ENCODE data around the gene SYVN1.
A peak's percentile ranks its signal among the peaks of the same experiment; 100 is the strongest.

SYVN1 gene

DNA sequence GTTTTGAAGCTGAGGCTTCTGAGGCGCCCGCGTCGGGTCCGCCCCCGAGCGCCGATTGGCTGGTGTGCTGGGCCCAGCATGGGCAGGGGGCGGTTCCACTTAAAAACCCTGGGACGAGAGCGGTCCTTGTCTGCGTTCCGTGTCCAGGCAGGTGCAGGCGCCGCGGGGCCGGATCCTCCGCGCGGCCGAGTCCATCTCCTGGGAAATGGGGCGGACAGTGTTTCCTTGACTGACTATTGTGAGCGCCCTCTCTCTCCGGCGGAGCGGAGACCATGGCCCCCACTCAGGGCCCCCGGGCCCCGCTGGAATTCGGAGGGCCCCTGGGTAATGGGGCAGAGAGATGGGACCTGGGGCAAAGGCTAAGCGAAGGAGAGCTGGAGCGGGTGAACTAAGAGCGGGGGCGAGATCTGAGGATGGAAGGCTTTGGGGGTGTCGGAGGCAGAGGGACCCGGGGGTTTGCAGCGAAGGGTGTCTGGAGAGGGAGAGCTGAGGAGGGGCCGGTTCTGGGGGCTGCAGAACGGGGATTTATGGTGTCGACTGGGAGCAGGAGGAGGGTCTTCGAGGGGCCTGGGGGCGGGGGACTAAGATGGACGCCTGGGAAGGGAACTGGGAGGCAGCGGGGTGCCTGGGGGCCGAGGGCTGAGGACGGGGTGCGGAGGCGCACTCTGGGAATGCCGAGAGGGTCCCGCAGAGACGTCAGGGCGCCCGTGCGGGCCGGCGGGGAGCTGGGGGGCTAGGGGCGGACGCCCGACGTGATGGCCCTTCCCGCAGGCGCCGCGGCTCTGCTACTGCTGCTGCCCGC, 22.4 kb downstream of the SYVN1 start, which contains the start of gene TM7SF2:
Gene TM7SF2 (plus strand): TSS at position 129 of the 802 bp plus-strand sequence. CDS start 144 bp downstream, at position 273.
- FAIRE-seq: peak; percentile 95

DNA sequence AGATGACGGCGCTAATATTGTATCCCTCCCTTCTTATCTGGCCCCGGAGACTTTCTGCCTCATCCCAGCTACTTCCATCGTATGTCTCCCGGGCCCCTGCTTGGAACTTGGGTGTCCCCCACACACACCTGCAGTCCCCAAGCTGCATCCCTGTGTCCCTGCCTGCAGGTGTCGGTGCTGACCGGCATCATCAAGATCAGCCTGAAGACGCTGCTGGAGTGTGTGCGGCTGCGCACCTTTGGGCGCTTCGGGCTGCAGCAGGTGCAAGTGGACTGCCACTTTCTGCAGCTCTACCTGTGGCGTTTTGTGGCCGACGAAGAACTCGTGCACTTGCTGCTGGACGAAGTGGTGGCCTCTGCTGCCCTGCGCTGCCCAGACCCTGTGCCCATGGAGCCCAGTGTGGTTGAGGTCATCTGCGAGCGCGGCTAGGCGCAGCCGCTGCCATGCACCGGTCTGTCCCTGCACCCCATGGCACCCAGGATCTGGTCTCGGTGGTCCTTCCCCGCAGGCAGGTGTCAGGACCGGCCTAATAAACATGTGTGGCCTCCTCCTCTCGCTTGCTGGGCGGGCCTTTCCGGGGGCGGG, 23.1 kb downstream of the SYVN1 start:
- FAIRE-seq: no peak

DNA sequence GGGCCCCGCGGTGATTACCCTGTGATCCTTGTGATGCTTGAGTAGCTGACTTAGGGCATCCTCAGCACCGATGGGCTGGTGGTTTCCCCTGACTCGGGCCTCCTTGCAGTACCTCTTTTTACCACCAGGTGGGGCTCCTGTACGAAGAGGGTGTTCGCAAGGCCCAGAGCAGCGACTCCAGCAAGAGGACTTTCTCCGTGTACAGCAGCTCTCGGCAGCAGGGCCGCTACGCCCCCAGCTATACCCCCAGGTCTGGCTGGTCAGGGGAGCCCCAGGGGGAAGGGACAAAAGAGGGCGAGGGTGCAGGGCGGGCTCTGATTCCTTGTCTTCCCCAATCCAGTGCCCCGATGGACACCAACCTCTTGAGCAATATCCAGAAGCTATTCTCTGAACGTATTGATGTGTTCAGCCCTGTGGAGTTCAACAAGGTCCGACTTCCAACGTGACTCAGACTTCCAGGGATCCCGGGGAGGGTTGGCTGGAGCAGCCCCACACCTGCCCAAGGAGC, 23.9 kb downstream of the SYVN1 start:
- FAIRE-seq: peak; percentile 84

DNA sequence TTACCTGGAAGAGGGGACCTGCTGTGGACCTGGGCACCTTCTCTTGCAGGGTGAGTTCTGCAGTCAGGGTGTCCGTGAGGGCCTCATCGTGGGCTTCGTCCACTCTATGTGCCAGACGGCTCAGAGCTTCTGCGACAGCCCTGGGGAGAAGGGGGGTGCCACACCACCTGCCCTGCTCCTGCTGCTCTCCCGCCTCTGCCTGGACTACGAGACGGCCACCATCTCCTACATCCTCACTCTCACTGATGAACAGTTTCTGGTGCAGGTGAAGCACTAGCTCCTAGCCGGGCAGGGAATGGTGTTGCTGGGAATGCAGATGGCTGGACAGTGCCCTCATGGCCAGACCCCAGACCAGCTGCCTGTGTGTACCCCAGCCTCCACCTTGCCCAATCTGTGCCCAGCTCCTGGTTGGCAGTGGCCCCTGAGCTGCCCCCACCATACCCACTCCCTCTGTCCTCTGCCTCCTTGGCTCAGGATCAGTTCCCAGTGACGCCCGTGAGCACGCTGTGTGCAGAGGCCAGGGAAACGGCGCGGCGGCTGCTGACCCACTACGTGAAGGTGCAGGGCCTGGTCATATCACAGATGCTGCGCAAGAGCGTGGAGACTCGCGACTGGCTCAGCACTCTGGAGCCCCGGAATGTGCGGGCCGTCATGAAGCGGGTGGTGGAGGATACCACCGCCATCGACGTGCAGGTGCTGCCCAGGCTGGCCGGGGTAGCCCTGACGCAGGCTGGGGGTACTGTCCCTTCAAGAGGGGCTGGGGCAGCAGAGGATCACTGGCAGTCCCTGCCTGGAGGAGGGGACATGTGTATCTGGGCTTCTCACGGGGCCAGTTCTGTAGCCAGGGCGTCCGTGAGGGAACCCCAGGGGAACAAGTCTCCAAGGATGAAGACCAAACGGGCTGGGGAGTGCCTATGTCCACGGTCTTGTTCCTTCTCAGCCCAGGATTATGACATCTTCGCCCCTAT, 24.8 kb downstream of the SYVN1 start:
- no peak for FAIRE-seq

DNA sequence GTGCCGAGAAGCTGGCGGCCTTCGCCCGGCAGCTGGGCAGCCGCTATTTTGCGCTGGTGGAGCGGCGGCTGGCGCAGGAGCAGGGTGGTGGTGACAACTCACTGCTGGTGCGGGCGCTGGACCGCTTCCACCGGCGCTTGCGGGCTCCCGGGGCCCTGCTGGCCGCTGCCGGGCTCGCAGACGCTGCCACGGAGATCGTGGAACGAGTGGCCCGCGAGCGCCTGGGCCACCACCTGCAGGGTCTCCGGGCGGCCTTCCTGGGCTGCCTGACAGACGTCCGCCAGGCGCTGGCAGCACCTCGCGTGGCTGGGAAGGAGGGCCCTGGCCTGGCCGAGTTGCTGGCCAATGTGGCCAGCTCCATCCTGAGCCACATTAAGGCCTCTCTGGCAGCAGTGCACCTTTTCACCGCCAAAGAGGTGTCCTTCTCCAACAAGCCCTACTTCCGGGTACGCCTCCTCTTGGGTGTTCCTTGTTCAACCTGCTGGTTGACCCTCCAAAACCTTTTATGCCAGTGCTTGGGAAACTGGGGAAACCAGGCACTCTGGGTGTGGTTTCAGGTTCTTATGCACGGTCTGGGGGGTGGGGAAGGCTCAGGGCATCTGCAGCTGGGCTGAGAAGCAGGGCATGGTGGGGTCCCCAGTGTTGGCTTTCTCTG, 25.7 kb downstream of the SYVN1 start:
- FAIRE-seq: no peak

DNA sequence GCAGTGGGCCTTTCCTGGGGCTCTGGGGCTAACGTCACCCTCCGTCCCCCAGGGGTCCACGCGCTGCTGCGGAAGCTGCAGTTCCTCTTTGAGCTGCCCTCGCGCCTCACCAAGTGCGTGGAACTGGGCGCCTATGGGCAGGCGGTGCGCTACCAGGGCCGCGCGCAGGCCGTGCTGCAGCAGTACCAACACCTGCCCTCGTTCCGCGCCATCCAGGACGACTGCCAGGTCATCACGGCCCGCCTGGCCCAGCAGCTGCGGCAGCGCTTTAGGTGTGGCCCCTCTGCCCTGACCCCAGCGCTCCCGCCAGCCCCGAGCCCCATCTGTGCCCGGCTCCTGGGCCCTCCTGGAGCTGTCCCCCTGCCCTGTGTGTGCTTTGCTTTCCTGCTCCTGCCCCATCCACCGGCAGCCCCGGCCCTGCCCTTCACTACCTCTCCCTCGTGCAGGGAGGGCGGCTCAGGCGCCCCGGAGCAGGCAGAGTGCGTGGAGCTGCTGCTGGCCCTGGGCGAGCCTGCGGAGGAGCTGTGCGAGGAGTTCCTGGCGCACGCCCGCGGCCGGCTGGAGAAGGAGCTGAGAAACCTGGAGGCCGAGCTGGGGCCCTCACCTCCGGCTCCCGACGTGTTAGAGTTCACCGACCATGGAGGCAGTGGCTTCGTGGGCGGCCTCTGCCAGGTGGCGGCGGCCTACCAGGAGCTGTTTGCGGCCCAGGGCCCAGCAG, 26.4 kb downstream of the SYVN1 start:
- FAIRE-seq: no peak

DNA sequence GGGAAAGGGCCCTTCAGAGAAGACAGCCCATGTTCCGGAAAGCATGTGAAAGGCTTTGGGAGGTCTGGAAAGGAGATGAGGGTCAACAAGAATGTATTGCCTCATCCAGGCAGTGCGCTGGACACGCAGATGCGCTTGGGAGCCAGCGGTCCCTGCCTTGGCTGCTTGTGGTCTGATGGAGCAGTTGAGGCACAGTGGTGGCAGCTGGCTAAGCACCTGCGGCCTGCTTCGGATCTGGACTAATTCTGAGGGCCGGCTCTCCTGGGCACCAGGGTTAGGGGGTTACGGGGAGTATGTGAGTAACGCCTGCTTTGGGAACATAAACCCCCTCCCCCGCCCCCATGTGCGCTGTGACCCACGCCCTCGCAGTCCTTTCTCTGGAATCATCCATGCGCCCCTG, 27.2 kb downstream of the SYVN1 start:
- FAIRE-seq: no peak

DNA sequence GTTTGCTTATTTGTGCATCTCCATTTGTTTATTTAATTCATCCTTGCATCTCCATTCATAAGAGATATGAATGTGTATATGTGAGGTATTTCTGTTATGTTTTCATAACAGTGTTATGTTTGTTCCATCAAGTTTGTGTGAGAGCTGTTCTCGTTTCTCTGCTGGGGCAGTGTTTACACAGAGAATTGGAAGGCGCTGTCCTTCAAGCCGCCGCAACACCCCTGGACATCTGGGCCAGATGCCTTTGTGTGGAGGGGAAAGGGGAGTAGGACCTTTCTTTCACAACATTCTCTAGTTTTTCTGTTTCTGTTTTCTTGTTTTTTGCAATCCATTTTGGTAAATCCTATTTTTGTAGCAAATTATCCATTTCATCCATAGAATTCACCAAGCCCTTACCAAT, 29.7 kb downstream of the SYVN1 start:
- no peak for FAIRE-seq

DNA sequence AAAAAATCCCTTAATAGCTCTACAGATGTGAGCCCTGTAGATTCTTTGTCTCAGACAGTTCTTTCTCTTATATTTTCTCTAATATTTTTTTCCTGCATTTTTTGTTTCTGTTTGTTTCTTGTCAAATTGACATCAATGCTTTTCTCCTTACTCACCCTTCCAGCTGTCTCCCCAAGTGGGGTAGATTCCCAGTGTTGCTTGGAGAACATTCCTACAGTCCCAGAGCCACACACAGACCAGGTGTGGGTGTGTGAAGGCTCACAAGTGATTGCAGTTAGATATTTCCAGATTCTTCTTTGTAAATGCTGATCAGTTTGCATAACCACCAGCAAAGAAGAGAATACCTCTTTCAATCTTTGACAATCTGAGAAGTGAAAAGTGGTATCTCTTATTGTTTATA, 30.8 kb downstream of the SYVN1 start:
- no peak for FAIRE-seq

DNA sequence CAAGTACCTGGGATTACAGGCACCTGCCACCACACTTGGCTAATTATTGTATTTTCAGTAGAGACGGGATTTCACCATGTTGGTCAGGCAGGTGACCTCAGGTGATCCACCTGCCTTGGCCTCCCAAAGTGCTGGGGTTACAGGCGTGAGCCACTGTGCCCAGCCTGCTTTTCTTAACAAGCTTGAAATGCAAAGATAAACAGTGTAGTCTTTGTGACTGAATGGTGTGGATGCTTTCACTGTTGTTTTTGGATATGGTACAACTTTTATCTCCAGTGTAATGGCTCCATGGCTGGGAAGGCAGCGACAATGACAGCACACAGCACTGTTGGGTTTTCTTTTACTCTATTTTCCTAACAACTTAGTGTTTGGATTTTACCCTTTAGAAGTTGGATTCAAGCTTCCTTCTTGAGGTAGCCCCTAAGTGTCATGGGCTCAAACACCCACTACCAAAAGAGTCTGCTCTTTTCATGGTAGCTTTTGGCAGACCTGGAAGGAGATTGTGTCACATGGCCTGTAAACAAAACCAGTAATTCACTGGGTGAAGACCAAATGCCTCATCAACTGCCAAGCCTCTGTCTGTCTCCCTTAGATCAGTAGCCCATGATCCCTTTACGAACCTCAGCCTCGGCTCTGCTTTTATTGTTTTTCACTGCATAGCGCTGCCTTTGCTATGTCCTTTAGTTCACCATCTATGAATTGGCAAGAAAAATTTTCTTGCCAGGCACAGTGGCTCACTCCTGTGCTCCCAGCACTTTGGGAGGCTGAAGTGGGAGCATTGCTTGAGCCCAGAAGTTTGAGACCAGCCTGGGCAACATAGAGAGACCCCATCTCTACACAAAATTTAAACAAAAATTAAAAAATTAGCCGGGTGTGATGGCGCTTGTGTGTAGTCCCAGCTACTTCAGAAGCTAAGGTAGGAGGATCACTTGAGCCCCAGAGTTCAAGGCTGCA, 31.9 kb downstream of the SYVN1 start:
- FAIRE-seq: no peak

DNA sequence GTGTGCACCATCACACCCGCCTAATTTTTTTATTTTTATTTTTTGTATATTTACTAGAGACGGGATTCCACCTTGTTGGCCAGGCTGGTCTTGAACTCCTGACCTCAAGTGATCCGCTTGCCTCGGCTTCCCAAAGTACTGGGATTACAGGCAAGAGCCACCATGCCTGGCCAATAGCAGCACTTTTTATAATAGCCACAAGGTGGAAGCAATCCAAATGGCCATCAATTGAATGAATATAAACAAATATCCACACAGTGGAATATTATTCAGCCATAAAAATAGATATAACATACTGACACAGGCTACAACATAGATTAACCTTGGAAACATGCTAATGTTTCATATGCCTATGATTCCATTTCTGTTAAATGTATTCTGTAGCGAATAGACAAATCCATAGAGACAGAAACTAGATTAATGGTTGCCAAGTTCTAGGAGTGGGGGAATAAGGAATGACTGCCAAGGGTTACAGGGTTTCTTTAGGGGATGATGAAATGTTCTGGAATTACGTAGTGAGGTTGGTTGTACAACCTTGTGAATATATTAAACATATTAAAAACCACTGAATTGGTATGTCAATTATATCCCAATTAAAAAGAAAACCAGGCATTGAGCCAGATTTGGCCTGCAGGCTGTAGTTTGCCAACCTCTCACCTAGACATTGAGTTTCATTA, 33.5 kb downstream of the SYVN1 start:
- no peak for FAIRE-seq

DNA sequence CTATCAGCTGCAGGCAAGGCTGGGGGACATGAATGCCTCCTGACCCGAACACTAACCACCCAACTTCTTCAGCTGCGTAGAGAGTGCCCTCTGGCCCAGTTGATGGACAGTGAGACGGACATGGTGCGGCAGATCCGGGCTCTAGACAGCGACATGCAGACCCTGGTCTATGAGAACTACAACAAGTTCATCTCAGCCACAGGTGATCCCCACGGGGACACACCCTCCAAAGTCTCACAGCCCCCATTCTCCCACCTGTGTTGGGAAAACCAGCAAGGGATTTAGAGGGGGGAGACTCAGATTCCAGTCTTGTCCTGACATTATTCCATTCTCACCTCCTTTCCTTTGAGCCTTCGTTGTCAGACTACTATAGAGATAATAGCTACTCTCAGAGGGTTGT, 37.4 kb downstream of the SYVN1 start:
- no peak for FAIRE-seq

DNA sequence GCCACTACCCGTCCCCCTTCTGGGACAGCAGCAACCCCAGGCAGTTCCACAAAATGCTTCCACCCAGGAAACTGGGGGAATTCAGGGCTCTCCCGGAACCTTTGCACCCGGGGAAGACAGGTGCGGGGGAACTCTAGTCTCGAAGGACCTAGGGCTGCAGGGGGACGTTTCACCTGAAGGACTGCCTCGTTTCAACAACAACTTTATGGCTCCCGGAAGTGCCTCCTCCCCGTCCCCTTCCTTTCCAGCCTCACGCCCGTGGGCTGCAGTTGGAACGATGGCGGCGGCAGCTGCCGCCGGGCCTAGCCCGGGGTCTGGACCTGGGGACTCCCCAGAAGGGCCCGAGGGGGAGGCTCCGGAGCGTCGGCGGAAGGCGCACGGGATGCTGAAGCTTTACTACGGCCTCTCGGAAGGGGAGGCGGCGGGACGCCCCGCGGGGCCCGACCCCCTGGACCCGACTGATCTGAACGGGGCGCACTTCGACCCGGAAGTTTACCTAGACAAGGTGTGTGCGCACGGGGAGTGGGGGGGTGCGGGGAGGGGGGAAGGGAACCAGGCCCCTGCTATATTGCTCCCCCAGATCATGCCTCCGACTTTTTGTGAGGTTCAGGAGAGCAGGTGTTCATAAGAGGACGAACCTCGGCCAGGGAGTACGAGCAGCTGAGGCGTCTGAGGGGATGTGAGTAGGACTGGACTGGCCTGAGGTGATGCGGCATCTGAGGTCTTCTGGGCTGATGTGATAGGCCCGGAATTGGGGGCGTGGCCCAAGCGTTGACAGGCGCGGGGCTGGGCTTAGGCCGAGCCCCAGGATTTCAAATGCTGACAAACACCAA, 38.1 kb downstream of the SYVN1 start, which contains the start of gene VPS51:
Gene VPS51 (plus strand): TSS at position 241 of the 833 bp plus-strand sequence. CDS start 37 bp downstream, at position 278.
- no peak for FAIRE-seq

DNA sequence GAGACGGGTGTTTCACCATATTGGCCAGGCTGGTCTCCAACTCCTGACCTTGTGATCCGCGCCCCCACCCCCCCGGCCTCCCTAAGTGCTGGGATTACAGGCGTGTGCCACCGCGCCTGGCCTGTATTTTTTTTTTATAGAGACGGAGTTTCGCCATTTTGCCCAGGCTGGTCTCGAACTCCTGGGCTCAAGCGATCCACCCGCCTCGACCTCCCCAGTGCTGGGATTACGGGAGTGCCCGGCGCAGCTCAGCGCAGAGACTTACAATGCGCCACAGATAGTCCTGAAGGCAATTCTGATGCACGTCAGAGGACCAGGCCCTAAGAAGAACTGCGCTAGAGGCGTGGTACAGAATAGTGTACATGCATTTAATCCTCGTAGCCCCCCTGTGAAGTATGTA, 38.9 kb downstream of the SYVN1 start:
- no peak for FAIRE-seq

DNA sequence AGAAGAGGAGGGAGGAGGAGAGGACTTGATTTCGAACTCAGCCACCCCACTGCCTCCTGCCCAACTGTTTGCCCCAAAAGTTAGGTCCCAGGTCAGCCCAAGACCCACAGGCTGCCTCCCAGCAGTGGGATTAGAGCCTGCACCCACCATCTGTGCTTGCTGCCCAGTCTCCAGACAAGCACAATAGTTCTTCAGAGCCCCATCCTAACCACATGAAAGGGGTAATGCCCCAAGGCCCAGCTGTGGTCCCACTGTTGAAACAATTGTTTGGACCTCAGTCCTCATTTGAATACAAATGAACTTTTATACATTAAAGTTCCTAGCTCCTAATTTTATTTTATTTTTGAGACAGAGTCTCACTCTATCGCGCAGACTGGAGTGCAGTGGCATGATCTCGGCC, 43.7 kb downstream of the SYVN1 start:
- FAIRE-seq: no peak

DNA sequence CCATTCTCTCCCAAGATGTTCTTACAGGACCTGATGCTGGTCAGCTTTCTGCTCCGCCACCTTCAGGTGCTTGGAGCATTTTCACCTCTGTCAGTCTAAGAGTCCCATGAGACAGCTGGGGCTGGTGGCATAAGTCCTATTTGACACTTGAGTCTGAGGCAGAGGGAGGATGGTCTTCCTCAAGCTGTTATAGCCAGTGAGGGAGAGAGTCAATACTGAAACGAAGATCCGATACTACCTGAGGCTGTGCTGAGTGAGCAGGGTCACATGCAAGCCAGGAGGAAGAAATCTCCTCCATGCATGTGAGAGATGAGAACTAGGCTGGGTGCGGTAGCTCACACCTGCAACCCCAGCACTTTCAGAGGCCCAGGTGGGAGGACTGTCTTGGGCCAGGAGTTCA, 44.7 kb downstream of the SYVN1 start:
- no peak for FAIRE-seq

DNA sequence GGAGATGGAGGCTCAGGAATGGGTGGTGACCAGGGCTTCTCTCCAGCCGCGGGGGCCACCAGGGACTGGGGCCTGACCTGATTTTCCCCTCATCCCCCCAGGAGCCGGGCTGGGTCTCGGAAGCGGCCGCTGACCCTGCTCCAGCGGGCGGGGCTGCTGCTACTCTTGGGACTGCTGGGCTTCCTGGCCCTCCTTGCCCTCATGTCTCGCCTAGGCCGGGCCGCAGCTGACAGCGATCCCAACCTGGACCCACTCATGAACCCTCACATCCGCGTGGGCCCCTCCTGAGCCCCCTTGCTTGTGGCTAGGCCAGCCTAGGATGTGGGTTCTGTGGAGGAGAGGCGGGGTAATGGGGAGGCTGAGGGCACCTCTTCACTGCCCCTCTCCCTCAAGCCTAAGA, 46.5 kb downstream of the SYVN1 start:
- no peak for FAIRE-seq

DNA sequence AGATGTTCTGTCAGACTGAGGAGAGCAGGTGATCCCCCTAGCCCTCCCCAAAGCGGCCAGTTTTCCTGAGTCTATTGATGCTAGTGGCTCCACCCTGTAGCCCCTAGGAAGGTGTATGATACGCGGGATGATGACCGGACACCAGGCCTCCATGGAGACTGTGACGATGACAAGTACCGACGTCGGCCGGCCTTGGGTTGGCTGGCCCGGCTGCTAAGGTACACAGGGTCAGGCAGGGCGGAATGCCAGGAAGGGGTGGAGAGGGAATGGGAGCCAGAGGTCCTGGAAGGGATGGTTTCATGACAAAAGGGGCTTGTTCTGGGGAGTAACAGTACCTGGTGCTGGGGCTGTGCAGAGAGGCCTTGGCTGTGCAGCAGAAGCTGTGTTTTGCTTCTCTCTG, 47.1 kb downstream of the SYVN1 start:
- no peak for FAIRE-seq

DNA sequence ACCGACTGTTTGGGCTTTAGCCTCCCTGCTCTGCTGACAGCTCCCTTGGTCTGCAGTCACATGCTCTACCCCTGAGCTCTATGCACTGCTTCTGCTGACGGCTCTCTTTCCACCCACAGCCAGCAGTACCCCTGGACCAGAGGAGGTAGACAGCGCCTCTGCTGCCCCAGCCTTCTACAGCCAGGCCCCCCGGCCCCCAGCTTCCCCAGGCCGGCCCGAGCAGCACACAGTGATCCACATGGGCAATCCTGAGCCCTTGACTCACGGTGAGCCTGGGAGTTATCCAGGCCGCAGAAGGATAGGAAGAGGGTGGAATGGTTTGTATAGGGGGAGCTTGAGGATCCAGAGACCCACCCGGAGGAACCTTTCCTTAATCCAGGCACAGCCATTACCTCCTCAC, 47.5 kb downstream of the SYVN1 start:
- FAIRE-seq: no peak

Data from G401.6 (cell line).